Activated effector memory CD4-positive, alpha-beta T cell treated with anti-CD3 and anti-CD28 coated beads, Interleukin-2, amount 50 U/mL, for 16 hours (primary cell): ENCODE measurements around the gene VSTM5.
"Not testable (repeated sequence)": the region's sequence is repeated elsewhere in the genome, so short reads cannot be mapped to it uniquely, and the experiment has no call there.

ENCODE experiments used
- DNase-seq: peaks from one replicate; pipeline ENCODE4 v3.0.0-alpha.2; 2020

The VSTM5 gene

GRCh38 chr11:93784935-93785360 lies 65.5 kb downstream of the VSTM5 start:
- no peak for DNase-seq

DNA sequence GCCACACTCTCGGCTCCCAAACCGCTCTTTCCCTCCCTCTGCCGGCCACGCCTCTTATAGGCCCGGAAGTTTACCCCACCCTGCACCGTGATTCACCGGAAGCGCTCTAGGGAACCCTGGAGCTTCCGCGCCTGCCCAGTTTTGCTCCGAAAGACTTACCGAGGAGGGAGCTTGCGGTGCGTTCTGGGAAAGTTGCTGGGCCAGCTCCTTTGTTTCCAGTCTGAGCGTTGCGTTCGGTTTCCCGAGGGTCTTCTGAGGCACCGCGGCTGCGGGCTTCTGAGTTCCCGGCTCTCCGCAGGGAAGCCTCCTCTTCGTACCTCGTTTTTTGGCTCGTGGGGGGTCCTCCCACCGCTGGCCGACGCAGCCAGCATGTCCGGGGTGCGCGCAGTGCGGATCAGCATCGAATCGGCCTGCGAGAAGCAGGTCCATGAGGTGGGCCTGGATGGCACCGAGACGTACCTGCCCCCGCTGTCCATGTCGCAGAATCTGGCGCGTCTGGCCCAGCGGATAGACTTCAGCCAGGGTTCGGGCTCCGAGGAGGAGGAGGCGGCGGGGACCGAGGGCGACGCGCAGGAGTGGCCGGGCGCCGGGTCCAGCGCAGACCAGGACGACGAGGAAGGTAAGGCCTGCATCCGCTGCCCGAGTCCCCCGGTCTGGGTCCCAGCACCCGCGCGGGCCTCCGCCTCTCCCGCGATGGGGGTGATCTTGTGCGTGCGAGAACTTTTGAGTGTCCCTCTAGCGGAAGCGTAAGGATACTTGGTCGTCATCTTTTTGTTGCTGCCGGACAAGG lies 66.1 kb downstream of the VSTM5 start, which contains the start of gene MED17:
Gene MED17, plus strand, starts transcription at position 138 of the 790 bp plus-strand sequence. Its CDS starts 232 bp downstream, at position 370.
- DNase-seq, result peak; percentile 97

DNA sequence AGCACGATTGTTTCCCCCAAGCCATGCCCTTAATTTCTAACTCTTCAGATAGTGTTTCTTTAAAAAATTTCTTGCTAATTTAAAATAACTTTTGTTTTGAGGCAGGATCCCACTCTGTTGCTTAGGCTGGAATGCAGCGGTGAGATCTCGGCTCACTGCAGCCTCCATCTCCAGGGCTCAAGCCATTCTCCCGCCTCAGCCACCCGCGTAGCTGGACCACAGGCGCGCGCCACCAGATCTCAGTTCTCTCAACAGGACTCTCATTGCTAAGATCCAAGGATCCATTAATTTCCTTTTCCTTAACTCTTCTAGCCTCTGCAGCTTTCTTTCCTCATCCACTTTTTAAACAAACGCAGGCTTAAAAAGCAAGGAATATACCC lies 66.7 kb downstream of the VSTM5 start:
- no peak for DNase-seq

DNA sequence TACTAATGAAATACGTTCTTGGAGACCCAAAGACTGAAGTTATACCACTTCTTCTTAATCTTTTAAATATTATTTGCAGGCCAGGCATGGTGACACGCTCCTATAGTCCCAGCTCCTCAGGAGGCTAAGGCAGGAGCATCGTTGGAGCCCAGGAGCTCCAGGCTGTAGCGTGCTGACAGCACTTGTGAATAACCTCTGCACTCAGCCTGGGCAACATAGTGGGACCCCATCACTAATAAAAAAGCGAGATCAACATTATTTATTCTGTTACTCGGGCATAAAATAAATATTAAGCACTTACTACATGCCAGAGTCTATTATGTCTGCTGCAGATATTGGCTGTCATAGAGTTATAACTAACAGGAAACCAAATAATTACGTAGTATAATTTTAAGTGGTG lies 67.1 kb downstream of the VSTM5 start:
- DNase-seq, result no peak

- no peak for DNase-seq
These were observed 75.1 kb downstream of the VSTM5 start for GRCh38 chr11:93775289-93775688.

- DNase-seq, result not testable (repeated sequence)
These were observed 75.9 kb downstream of the VSTM5 start for GRCh38 chr11:93774560-93774959.

GRCh38 chr11:93773601-93774200 lies 76.7 kb downstream of the VSTM5 start:
- DNase-seq, result no peak

DNA sequence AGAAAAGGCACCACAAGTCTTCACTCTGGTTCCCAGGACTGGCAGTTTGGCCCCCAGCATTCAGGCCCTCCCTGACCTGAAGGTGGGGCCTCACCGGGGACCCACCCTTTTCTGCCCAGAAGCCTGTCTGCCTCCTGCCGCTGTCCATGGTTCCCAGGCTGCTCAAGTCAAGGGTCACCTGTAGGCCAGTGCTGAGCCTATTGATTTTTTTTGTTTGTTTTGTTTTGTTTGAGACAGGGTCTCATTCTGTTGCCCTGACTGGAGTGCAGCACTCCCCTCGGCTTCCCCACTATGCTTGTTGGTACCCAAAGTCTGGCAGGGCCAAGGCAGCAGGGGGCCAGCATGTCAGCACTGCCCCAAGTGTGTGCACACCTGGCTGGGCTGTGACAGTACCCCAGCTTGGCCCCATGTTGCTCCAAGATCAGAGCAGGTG lies 77.4 kb downstream of the VSTM5 start:
- no peak for DNase-seq

- DNase-seq, result no peak
These were observed 78.3 kb downstream of the VSTM5 start for GRCh38 chr11:93772123-93772522.

- DNase-seq, result no peak
These were observed 80.3 kb downstream of the VSTM5 start for GRCh38 chr11:93770160-93770559.
